ENCODE data around the gene ELAC1. TPM values are rescaled to one million over a fixed set of nuclear protein-coding genes. Genes with fewer than 3 reads are reported as not detected.

ELAC1 gene
- 10 to 100 TPM in 2 of 7 donors, 1 to 10 TPM in 5; 2.5 to 14.3 (median 6.4) TPM for total RNA-seq
- polyA plus RNA-seq, result 1 to 10 TPM; 5.2 to 6.8 TPM
- long read RNA-seq, donor 1, transcript ELAC1-201 (4 exons, 2,235 nt), result major isoform, 22 of 35 reads
- long read RNA-seq, donor 1, transcript ELAC1-203 (4 exons, 694 nt), result minor isoform, 9 of 35 reads
- long read RNA-seq, donor 1, partial matches to known transcripts, result 0 of 35 reads
- long read RNA-seq, donor 1, other reads (novel, unspliced or antisense), result 2 of 35 reads
- long read RNA-seq, donor 2, partial matches to known transcripts, result 0 of 6 reads
- long read RNA-seq, donor 2, other reads (novel, unspliced or antisense), result 0 of 6 reads
- long read RNA-seq, donor 3, transcript ELAC1-201 (4 exons, 2,235 nt), result major isoform, 6 of 14 reads
- long read RNA-seq, donor 3, partial matches to known transcripts, result 0 of 14 reads
- long read RNA-seq, donor 3, other reads (novel, unspliced or antisense), result 3 of 14 reads

DNA sequence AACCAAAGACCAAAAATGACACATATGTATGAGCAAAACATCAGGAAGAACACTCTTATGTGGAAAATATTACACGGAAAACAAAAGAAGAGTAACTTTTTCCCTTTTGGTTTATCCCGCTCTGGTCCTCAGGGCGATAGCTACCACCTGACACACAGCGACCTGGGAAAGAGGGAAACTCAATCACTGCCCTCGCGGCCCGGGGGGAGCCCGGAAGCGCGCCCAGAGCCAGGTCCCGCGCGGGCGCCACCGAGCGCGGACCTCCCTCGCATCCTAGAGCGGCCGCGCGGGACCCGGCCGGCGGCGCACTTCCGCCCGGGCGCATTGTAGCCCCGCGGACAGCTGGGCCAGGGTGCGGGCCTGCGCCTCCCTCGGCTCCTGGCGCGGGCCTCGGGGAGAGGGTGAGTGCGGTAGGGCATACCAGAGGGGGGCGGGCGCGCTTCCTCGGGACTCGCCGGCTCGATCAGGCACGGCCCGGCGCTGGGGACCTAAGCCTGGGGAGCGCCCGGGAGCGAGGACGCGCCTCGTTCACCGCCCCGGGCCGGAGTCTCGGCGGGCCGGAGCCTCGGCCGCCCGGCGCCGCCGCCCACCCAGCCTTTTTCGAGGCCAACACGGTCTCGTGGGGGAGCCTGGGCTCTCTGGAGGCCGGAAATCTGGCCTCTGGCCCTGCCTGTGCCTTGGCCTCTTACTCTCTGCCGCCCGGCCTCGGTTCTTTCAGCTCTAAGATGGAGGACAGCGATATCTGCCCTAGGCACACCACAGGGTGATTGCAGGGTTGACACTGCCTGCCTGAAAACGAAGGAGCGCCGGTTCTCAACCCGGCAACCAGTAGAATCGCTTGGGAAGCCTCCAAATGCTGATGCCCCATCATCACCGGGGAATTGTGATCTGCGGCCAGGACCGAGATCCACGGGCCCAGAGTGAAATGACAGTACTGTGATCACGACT is at the start of gene ELAC1:
Gene ELAC1, plus strand, starts transcription at position 327 of the 948 bp plus-strand sequence. CDS start 6,365 bp downstream, outside the sequence.
- DNase-seq, result peak; percentile 68 to 85 (median 81)
- Histone ChIP-seq H3K27me3 (no peaks in the 10 kb centered on the region), H3K4me3 (peak within 1 kb of the TSS; percentile 61), H3K36me3 (no peaks in the 10 kb centered on the region), H3K27ac (peak within 1 kb of the TSS; percentile 90 to 97), H3K9me3 (no peaks in the 10 kb centered on the region), H3K4me1 (ENCODE audit: insufficient read depth) (peaks cover 5% of the 10 kb centered on the region)
- WGBS, 3 donors, result 0 to 1% (median 1%) methylated on average over 35 to 84 of the region's 84 CpGs
- intact Hi-C loops (cut with DNase I), result loop anchor here in 1 of 4 donors (10.0 kb wide), 1 partner anchor 67 kb away; the partner anchor contains the start of gene SMAD4
- TF ChIP-seq CTCF (IDR thresholded peaks at IDR 0.05), result peak in 1 of 3 donors; percentile 27
- no peak for TF ChIP-seq EP300 (IDR thresholded peaks at IDR 0.05)
- TF ChIP-seq POLR2A (IDR thresholded peaks at IDR 0.05), result peak; percentile 92

DNA sequence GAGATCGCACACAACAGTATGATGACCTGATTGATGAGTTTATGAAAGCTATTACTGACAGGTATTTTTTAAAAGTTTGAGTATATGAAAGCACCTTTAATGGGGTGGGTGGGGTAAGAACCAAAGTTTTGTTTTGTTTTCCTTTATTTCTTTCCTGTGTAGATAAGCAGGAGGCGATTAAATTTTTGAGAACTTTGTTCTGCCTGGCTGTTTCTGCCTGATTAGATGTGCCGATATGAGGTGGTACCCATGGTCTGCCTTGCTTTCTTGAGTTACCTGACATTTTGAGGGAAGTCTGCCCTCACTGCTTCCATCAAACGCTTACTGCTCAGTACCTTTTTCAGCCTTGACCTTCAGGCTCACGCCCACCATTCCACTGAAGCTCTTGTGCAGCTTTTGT is 49.7 kb upstream of the ELAC1 start:
- Histone ChIP-seq H3K4me1 (ENCODE audit: insufficient read depth) (no peaks in the 10 kb centered on the region), H3K9me3 (no peaks in the 10 kb centered on the region), H3K27ac (no peak overlapping the region), H3K27me3 (no peaks in the 10 kb centered on the region), H3K36me3 (no peaks in the 10 kb centered on the region), H3K4me3 (no peak overlapping the region)
- 95% methylated on average over 5 of the region's 5 CpGs for WGBS, 3 donors
- intact Hi-C loops (cut with DNase I), result no loop called here
- DNase-seq, result no peak
- TF ChIP-seq POLR2A (IDR thresholded peaks at IDR 0.05) (no peak), CTCF (IDR thresholded peaks at IDR 0.05) (no peak), EP300 (IDR thresholded peaks at IDR 0.05) (no peak)

- Histone ChIP-seq H3K27ac (no peak overlapping the region), H3K36me3 (no peaks in the 10 kb centered on the region), H3K4me3 (no peak overlapping the region), H3K27me3 (no peaks in the 10 kb centered on the region), H3K4me1 (ENCODE audit: insufficient read depth) (no peaks in the 10 kb centered on the region), H3K9me3 (no peaks in the 10 kb centered on the region)
- intact Hi-C loops (cut with DNase I), result no loop called here
- WGBS, 3 donors, result 96 to 100% (median 98%) methylated on average over 2 of the region's 2 CpGs
- DNase-seq, result no peak
- TF ChIP-seq POLR2A (IDR thresholded peaks at IDR 0.05) (no peak), CTCF (IDR thresholded peaks at IDR 0.05) (no peak), EP300 (IDR thresholded peaks at IDR 0.05) (no peak)
Observed at GRCh38 chr18:50924372-50924771, 43.5 kb upstream of the ELAC1 start.

- H3K4me3 ChIP-seq, result no peak overlapping the region
- no peaks in the 10 kb centered on the region for H3K36me3 ChIP-seq
- TF ChIP-seq CTCF (IDR thresholded peaks at IDR 0.05) (no peak), EP300 (IDR thresholded peaks at IDR 0.05) (no peak), POLR2A (IDR thresholded peaks at IDR 0.05) (no peak)
- no peaks in the 10 kb centered on the region for H3K9me3 ChIP-seq
- intact Hi-C loops (cut with DNase I), result no loop called here
- no peak for DNase-seq
- H3K27ac ChIP-seq, result no peak overlapping the region
- H3K4me1 ChIP-seq (ENCODE audit: insufficient read depth), result no peaks in the 10 kb centered on the region
- H3K27me3 ChIP-seq, result no peaks in the 10 kb centered on the region
Observed at GRCh38 chr18:50926521-50926920, 41.3 kb upstream of the ELAC1 start.

All from ovary (tissue), 10 donors.